ENCODE results near the gene ABCC4.

Gene ABCC4

DNA sequence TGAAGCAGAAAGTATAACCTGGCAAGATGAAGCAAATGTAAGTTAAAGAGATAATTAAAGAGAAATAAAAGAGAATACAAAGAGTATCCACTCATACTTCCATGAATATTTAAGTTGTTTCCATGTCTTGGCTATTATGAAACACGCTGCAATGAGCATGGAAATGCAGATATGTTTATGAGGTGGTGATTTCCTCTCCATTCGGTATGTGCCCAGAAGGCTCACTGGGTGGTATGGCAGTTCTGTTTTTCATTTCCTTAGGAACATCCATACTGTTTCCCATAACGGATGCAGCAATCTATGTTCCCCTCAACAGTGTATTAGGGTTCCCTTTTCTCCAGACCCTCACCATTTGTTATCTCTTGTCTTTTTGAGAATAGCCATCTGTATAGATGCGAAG lies 316.3 kb downstream of the ABCC4 start:
- DNase-seq = no peak

DNA sequence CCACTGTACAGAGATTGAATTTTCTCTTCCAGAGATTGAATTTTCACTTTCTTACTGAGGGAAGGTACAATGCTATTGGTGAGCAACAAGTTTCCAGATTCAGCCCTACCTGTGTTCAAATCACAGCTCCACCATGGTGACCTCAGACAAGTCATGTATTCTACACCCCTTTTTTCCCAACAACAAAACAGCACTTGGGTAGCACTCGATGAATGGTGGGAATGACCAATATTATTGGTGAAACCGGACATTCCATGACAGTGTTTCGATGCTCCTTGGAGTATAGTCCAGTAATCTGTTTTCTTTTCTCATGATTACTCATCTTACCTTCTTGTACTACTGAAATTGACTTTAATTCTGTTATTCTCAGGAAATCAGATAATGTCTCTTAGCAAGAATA lies 322.7 kb downstream of the ABCC4 start:
- DNase-seq = no peak

GRCh38 chr13:94974015-94974951 lies 327.0 kb downstream of the ABCC4 start:
- no peak for DNase-seq

GRCh38 chr13:94972262-94972661 lies 329.0 kb downstream of the ABCC4 start:
- no peak for DNase-seq
